ENCODE measurements around the gene EDARADD. TPM values are rescaled to one million over a fixed set of nuclear protein-coding genes. Genes with fewer than 3 reads are reported as not detected.

The EDARADD gene
- total and polyA plus RNA-seq, 2 of the 8 experiments (the other 6 are each of a cell fraction or from before 2014, with no cell fraction given): 3.4 to 6.1 TPM

DNA sequence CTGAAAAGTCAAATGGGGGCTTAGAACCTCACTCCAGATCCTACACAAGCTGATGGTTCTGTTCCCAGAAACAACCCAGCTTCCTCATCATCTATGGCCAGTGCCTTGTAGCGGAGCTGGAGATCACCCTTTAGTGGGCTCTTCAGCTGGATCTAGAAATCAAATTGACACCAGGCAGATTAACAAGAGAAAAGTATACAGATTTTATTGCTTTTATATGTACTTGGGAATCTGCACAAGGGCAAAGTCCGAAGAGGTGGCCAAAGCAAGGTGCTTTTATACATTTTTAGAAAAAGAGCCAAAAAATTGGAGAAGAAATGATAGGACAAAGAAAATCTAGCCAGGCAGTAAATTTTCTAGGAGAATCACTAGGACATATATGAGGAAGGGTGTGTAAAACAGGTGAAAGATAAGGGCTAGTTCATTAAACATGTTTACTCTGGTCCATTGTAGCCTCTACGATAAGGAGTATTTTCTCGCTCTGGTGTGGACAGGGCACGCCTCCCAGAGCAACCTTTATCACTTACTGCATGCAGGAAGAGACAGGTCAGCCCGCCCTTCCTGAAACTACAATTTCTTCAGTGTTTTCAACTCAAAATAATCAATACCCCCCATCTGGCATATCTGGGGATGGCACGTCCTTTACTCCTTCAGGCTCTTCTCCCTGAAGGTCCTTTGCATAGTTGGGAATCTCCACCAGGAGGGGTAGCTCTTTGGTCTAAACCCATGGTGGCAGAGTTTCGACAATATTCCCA is 115.7 kb downstream of the EDARADD start:
- WGBS, 2 experiments (ENCODE audit: extremely low coverage in 1 of 2, insufficient coverage in 1 of 2, insufficient read length in 1 of 2, insufficient replicate concordance in 2 of 2, low coverage in 1 of 2, low lambda C conversion rate in 2 of 2, missing lambda C conversion rate in 1 of 2): 93% methylated on average over 8 of the region's 8 CpGs; no CpG with 5 or more reads in 1 of the 2 experiments
- no peak overlapping the region for H2BK12ac ChIP-seq (ENCODE audit: low read depth, low read length)
- FAIRE-seq (no peak), DNase-seq (ENCODE audit: low read depth in 1 of 2, low spot score in 2 of 2) (no peak)
- no peak overlapping the region for H3K4me3 ChIP-seq (ENCODE audit: extremely low read depth in 1 of 4, insufficient read depth in 2 of 4, low read depth in 3 of 4, low read length in 4 of 4)
- no peak overlapping the region for H2BK15ac ChIP-seq (ENCODE audit: low read length)
- no peaks in the 10 kb centered on the region for H3K9me3 ChIP-seq (ENCODE audit: insufficient read depth in 2 of 2, low read depth in 1 of 2, low read length in 1 of 2)
- H3K56ac ChIP-seq (replicated peaks; ENCODE audit: insufficient read length, low read depth, low read length): no peak overlapping the region
- H3K18ac ChIP-seq (ENCODE audit: extremely low read depth, low read length): no peak overlapping the region
- H3K79me2 ChIP-seq (ENCODE audit: control insufficient read depth in 1 of 2, insufficient read depth in 2 of 2, low read length in 2 of 2): no peaks in the 10 kb centered on the region
- H2BK120ac ChIP-seq (replicated peaks; ENCODE audit: low read depth, low read length): no peak overlapping the region
- POLR2A ChIA-PET (ENCODE audit: partially characterized antibody): no interaction called here
- H4K5ac ChIP-seq (ENCODE audit: insufficient read length, low read depth, low read length): no peak overlapping the region
- no peak overlapping the region for H3K9ac ChIP-seq (replicated peaks in 1 of 4; ENCODE audit: extremely low read depth in 1 of 4, low read depth in 3 of 4, low read length in 3 of 4)
- H3K14ac ChIP-seq (ENCODE audit: insufficient read length): no peak overlapping the region
- no peak overlapping the region; the same call in 1 of the 2 replicates for H2BK20ac ChIP-seq (ENCODE audit: low read length)
- H3K4me2 ChIP-seq (ENCODE audit: insufficient read depth in 1 of 2, low read depth in 2 of 2, low read length in 2 of 2): no peak overlapping the region
- CTCF ChIA-PET (ENCODE audit: partially characterized antibody): interaction anchor here (1.0 to 2.0 kb wide), 5 partner anchors 10 to 28 kb away, joined by 3 to 8 read pairs (median 3); no protein-coding TSS in a partner anchor
- no peak overlapping the region for H4K8ac ChIP-seq (ENCODE audit: extremely low read depth, insufficient read depth, low read length)
- no peak overlapping the region for H3K4ac ChIP-seq (replicated peaks; ENCODE audit: insufficient read length, low read depth, low read length)
- no peaks in the 10 kb centered on the region for H3K4me1 ChIP-seq (replicated peaks in 1 of 4; ENCODE audit: control insufficient read depth in 3 of 4, insufficient read depth in 4 of 4, low read length in 3 of 4)
- TF ChIP-seq RAD21 (IDR thresholded peaks at IDR 0.05 in 1 of 2, conservative IDR thresholded peaks at IDR 0.05 in 1 of 2; ENCODE audit: low read depth in 2 of 2, low read length in 2 of 2): peak in 1 of 2 experiments; percentile 33; a peak in 1 of 4 replicates
- no peak for TF ChIP-seq EP300 (IDR thresholded peaks at IDR 0.05; ENCODE audit: borderline replicate concordance in 1 of 2, low read depth in 2 of 2, low read length in 2 of 2)
- TF ChIP-seq, protein P1, sequence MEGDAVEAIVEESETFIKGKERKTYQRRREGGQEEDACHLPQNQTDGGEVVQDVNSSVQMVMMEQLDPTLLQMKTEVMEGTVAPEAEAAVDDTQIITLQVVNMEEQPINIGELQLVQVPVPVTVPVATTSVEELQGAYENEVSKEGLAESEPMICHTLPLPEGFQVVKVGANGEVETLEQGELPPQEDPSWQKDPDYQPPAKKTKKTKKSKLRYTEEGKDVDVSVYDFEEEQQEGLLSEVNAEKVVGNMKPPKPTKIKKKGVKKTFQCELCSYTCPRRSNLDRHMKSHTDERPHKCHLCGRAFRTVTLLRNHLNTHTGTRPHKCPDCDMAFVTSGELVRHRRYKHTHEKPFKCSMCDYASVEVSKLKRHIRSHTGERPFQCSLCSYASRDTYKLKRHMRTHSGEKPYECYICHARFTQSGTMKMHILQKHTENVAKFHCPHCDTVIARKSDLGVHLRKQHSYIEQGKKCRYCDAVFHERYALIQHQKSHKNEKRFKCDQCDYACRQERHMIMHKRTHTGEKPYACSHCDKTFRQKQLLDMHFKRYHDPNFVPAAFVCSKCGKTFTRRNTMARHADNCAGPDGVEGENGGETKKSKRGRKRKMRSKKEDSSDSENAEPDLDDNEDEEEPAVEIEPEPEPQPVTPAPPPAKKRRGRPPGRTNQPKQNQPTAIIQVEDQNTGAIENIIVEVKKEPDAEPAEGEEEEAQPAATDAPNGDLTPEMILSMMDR (IDR thresholded peaks at IDR 0.05; ENCODE audit: control extremely low read depth in 1 of 3, insufficient read depth in 1 of 3, low read depth in 1 of 3, low read length in 3 of 3): peak in 1 of 3 experiments; percentile 22; a peak in 1 of 4 replicates
- no peaks in the 10 kb centered on the region for H3K79me1 ChIP-seq (ENCODE audit: low read depth, low read length)
- H4K91ac ChIP-seq (replicated peaks; ENCODE audit: insufficient read length, low read length): no peak overlapping the region
- H3K23me2 ChIP-seq (ENCODE audit: low read depth, low read length): no peaks in the 10 kb centered on the region
- no peak overlapping the region for H2AFZ ChIP-seq (ENCODE audit: low read length)
- H4K20me1 ChIP-seq (replicated peaks in 1 of 2; ENCODE audit: control insufficient read depth in 1 of 2, insufficient read depth in 2 of 2, low read length in 2 of 2): no peaks in the 10 kb centered on the region
- H3K27me3 ChIP-seq (replicated peaks in 1 of 4; ENCODE audit: control insufficient read depth in 3 of 4, extremely low read depth in 1 of 4, insufficient read depth in 3 of 4, low read length in 3 of 4): no peaks in the 10 kb centered on the region
- no peaks in the 10 kb centered on the region for H3K36me3 ChIP-seq (ENCODE audit: control insufficient read depth in 2 of 4, insufficient read depth in 4 of 4, low read length in 3 of 4)
- H2AK5ac ChIP-seq (ENCODE audit: low read depth, low read length): no peak overlapping the region
- H2BK5ac ChIP-seq (ENCODE audit: low read depth, low read length): no peak overlapping the region
- no peak overlapping the region for H3K27ac ChIP-seq (ENCODE audit: low read depth, low read length)
- H3K23ac ChIP-seq (ENCODE audit: insufficient read length): no peak overlapping the region
